ENCODE measurements around the gene MAST3. TPM values are rescaled to one million over a fixed set of nuclear protein-coding genes. Genes with fewer than 3 reads are reported as not detected.
A peak's percentile ranks its signal among the peaks of the same experiment; 100 is the strongest.

Gene MAST3
- total and polyA plus RNA-seq, 2 of the 8 experiments (the other 6 are each of a cell fraction or from before 2014, with no cell fraction given) = 3.4 to 9.0 TPM

- Histone ChIP-seq H3K23ac (ENCODE audit: insufficient read length) (no peak overlapping the region), H3K18ac (ENCODE audit: extremely low read depth, low read length) (peak overlapping the region; percentile 78), H3K56ac (replicated peaks; ENCODE audit: insufficient read length, low read depth, low read length) (no peak overlapping the region), H4K8ac (ENCODE audit: extremely low read depth, insufficient read depth, low read length) (peak overlapping the region; percentile 93), H3K79me2 (ENCODE audit: control insufficient read depth in 1 of 2, insufficient read depth in 2 of 2, low read length in 2 of 2) (peaks cover 0 to 5% of the 10 kb centered on the region in 2 experiments; a peak in 1 of 4 replicates), H4K91ac (replicated peaks; ENCODE audit: insufficient read length, low read length) (peak overlapping the region; percentile 17), H3K4me3 (ENCODE audit: extremely low read depth in 1 of 4, insufficient read depth in 2 of 4, low read depth in 3 of 4, low read length in 4 of 4) (peak overlapping the region; percentile 70 to 85 (median 76)), H3K36me3 (ENCODE audit: control insufficient read depth in 2 of 4, insufficient read depth in 4 of 4, low read length in 3 of 4) (0 out of 8 replicates have a peak, but pooled peaks cover 0 to under 1% (median 0%) of the 10 kb centered on the region in 4 experiments), H3K9ac (replicated peaks in 1 of 4; ENCODE audit: extremely low read depth in 1 of 4, low read depth in 3 of 4, low read length in 3 of 4) (peak overlapping the region; percentile 56 to 82 (median 70)), H3K4me1 (replicated peaks in 1 of 4; ENCODE audit: control insufficient read depth in 3 of 4, insufficient read depth in 4 of 4, low read length in 3 of 4) (peaks cover 3 to 21% (median 8%) of the 10 kb centered on the region in 4 experiments), H2BK15ac (ENCODE audit: low read length) (no peak overlapping the region), H3K14ac (ENCODE audit: insufficient read length) (no peak overlapping the region), H3K9me3 (ENCODE audit: insufficient read depth in 2 of 2, low read depth in 1 of 2, low read length in 1 of 2) (no peaks in the 10 kb centered on the region), H3K27me3 (replicated peaks in 1 of 4; ENCODE audit: control insufficient read depth in 3 of 4, extremely low read depth in 1 of 4, insufficient read depth in 3 of 4, low read length in 3 of 4) (peaks cover 0 to 3% (median 1%) of the 10 kb centered on the region in 4 experiments; a peak in 1 of 7 replicates), H4K20me1 (replicated peaks in 1 of 2; ENCODE audit: control insufficient read depth in 1 of 2, insufficient read depth in 2 of 2, low read length in 2 of 2) (peaks cover 0 to 7% of the 10 kb centered on the region in 2 experiments), H3K4ac (replicated peaks; ENCODE audit: insufficient read length, low read depth, low read length) (no peak overlapping the region), H2AK5ac (ENCODE audit: low read depth, low read length) (no peak overlapping the region), H3K23me2 (ENCODE audit: low read depth, low read length) (peaks cover 7% of the 10 kb centered on the region), H2BK12ac (ENCODE audit: low read depth, low read length) (no peak overlapping the region), H4K5ac (ENCODE audit: insufficient read length, low read depth, low read length) (peak overlapping the region; percentile 45), H2BK120ac (replicated peaks; ENCODE audit: low read depth, low read length) (no peak overlapping the region), H2AFZ (ENCODE audit: low read length) (peak overlapping the region; percentile 99; the same call in 1 of the 2 replicates), H3K79me1 (ENCODE audit: low read depth, low read length) (peaks cover 7% of the 10 kb centered on the region; the same call in 1 of the 2 replicates), H2BK20ac (ENCODE audit: low read length) (no peak overlapping the region), H3K27ac (ENCODE audit: low read depth, low read length) (peak overlapping the region; percentile 50), H2BK5ac (ENCODE audit: low read depth, low read length) (peak overlapping the region; percentile 79; the same call in 1 of the 2 replicates), H3K4me2 (ENCODE audit: insufficient read depth in 1 of 2, low read depth in 2 of 2, low read length in 2 of 2) (peak overlapping the region; percentile 86 to 94)
- DNase-seq (ENCODE audit: low read depth in 1 of 2, low spot score in 2 of 2) = peak in 1 of 2 experiments; percentile 97
- 1% methylated on average over 21 of the region's 86 CpGs; no CpG with 5 or more reads in 1 of the 2 experiments for WGBS, 2 experiments (ENCODE audit: extremely low coverage in 1 of 2, insufficient coverage in 1 of 2, insufficient read length in 1 of 2, insufficient replicate concordance in 2 of 2, low coverage in 1 of 2, low lambda C conversion rate in 2 of 2, missing lambda C conversion rate in 1 of 2)
- FAIRE-seq = no peak
- ChIA-PET CTCF (ENCODE audit: partially characterized antibody) (interaction anchor here (0.7 to 1.5 kb wide), 5 partner anchors 14 to 110 kb away, joined by 3 to 4 read pairs (median 4); partner anchors contain the start of gene ARRDC2), POLR2A (ENCODE audit: partially characterized antibody) (interaction anchor here (0.6 to 2.1 kb wide), 14 partner anchors 9 to 258 kb away, joined by 3 to 19 read pairs (median 3); partner anchors contain the start of genes JUND and RPL18A)
- TF ChIP-seq KDM5A (IDR thresholded peaks at IDR 0.05; ENCODE audit: low read length) (no peak), CHD2 (IDR thresholded peaks at IDR 0.05; ENCODE audit: low read length) (no peak), TEAD4 (IDR thresholded peaks at IDR 0.05; ENCODE audit: low read depth, low read length) (no peak), GTF2F1 (IDR thresholded peaks at IDR 0.05; ENCODE audit: borderline replicate concordance, low read depth, low read length) (no peak), SIRT6 (IDR thresholded peaks at IDR 0.05; ENCODE audit: low read length) (no peak), TBP (IDR thresholded peaks at IDR 0.05; ENCODE audit: low read depth, low read length) (0 out of 2 replicates have a peak, but pooled peaks have one; percentile 9), SIN3A (conservative IDR thresholded peaks at IDR 0.05 in 1 of 2, IDR thresholded peaks at IDR 0.05 in 1 of 2; ENCODE audit: low read depth in 1 of 2, low read length in 2 of 2) (peak; percentile 58 to 73; a peak in 2 of 4 replicates), SP1 (IDR thresholded peaks at IDR 0.05; ENCODE audit: low read depth, low read length) (peak; percentile 21; the same call in 1 of the 2 replicates), CHD1 (IDR thresholded peaks at IDR 0.05; ENCODE audit: low read depth, low read length) (no peak), TAF1 (IDR thresholded peaks at IDR 0.05; ENCODE audit: low read depth, low read length) (peak; percentile 60), PHF8 (conservative IDR thresholded peaks at IDR 0.05; ENCODE audit: low read depth, low read length) (peak; percentile 69), POLR2A (IDR thresholded peaks at IDR 0.05; ENCODE audit: control extremely low read depth in 1 of 2, low read depth in 2 of 2, low read length in 2 of 2) (peak in 1 of 2 experiments; percentile 74; a peak in 2 of 3 replicates), TAF7 (optimal IDR thresholded peaks at IDR 0.05; ENCODE audit: borderline replicate concordance, low read depth, low read length) (peak; percentile 29)
Observed at GRCh38 chr19:18117692-18118378, 20.3 kb downstream of the MAST3 start.

Measured in H1 (cell line).